Stimulated activated naive CD8-positive, alpha-beta T cell treated with anti-CD3 and anti-CD28 coated beads, Interleukin-15, Interleukin-2, amounts not matched to agents 100 U/mL and 50 U/mL, for 24 hours (primary cell): ENCODE results near the gene TNFSF12.

ENCODE experiments used
- ATAC-seq: fragments of 150-1000 bp; cut with Tn5 transposase; one replicate; pipeline ENCODE4 v1.10.0; 2021
- DNase-seq: peaks from one replicate; pipeline ENCODE4 v3.0.0; 2021

The TNFSF12 gene

GRCh38 chr17:7544911-7545310 is 3.9 kb upstream of the TNFSF12 start:
- DNase-seq = no peak
- no peak for ATAC-seq

GRCh38 chr17:7549401-7550055 is 670 bp downstream of the TNFSF12 start:
- DNase-seq (peak; percentile 51), ATAC-seq (peak; percentile 38)

- ATAC-seq = no peak
- no peak for DNase-seq
Measured at GRCh38 chr17:7550344-7550743, 1.5 kb downstream of the TNFSF12 start.

GRCh38 chr17:7551396-7551795 is 2.5 kb downstream of the TNFSF12 start:
- ATAC-seq (no peak), DNase-seq (no peak)

- ATAC-seq (peak; percentile 71), DNase-seq (no peak)
Measured at GRCh38 chr17:7552621-7553051, 3.8 kb downstream of the TNFSF12 start.

- ATAC-seq (no peak), DNase-seq (no peak)
Measured at GRCh38 chr17:7553356-7553755, 4.5 kb downstream of the TNFSF12 start.

GRCh38 chr17:7555320-7555948 is 6.6 kb downstream of the TNFSF12 start:
- DNase-seq (no peak), ATAC-seq (no peak)

GRCh38 chr17:7556627-7557026 is 7.8 kb downstream of the TNFSF12 start:
- DNase-seq (no peak), ATAC-seq (no peak)

GRCh38 chr17:7557147-7557764 is 8.4 kb downstream of the TNFSF12 start:
- no peak for DNase-seq
- ATAC-seq = no peak

- peak; percentile 11 for ATAC-seq
- DNase-seq = peak; percentile 59
Measured at GRCh38 chr17:7557775-7558543, 9.1 kb downstream of the TNFSF12 start.

GRCh38 chr17:7558544-7559319 is 9.9 kb downstream of the TNFSF12 start, which contains the start of gene TNFSF13:
Gene TNFSF13 (plus strand): TSS chr17:7558750. CDS start chr17:7559040, 290 bp downstream.
- no peak for DNase-seq

GRCh38 chr17:7559320-7560171 is 10.7 kb downstream of the TNFSF12 start:
- ATAC-seq (no peak), DNase-seq (no peak)

More at GRCh38 chr17:7558544-7559319, 9.9 kb downstream of the TNFSF12 start, which contains the start of gene TNFSF13:
- ATAC-seq = no peak

GRCh38 chr17:7560172-7561027 is 11.5 kb downstream of the TNFSF12 start:
- ATAC-seq (peak; percentile 38), DNase-seq (peak; percentile 78)

- DNase-seq (peak; percentile 90), ATAC-seq (peak; percentile 73)
Measured at GRCh38 chr17:7561028-7561575, 12.2 kb downstream of the TNFSF12 start.

- DNase-seq (peak; percentile 95), ATAC-seq (peak; percentile 82)
Measured at GRCh38 chr17:7561589-7562207, 12.8 kb downstream of the TNFSF12 start, which contains the start of gene SENP3. Gene SENP3 (plus strand): TSS chr17:7561919. CDS start chr17:7563077, 1,158 bp downstream.

GRCh38 chr17:7562208-7562605 is 13.3 kb downstream of the TNFSF12 start:
- DNase-seq = no peak
- ATAC-seq = no peak

GRCh38 chr17:7563115-7563869 is 14.4 kb downstream of the TNFSF12 start:
- no peak for ATAC-seq
- DNase-seq = no peak

GRCh38 chr17:7569571-7569970 is 20.7 kb downstream of the TNFSF12 start:
- no peak for ATAC-seq
- DNase-seq = no peak
